Transverse colon (tissue), 3 donors: ENCODE measurements around the gene ARHGAP6.

Source experiments
- POLR2A ChIP-seq: fragments of 450-650 bp; IDR thresholded peaks from one replicate; pipeline ENCODE4 v1.6.1; 2016; ENCODE audit warnings: antibody characterized with exemption, mild to moderate bottlenecking, moderate library complexity
- TF ChIP-seq, protein P1 (sequence below), 5 experiments: fragments of 200-600 bp in 3 of 5; fragments of 450-650 bp in 2 of 5; sonication (generic) in 3 of 5; IDR thresholded peaks; 1 replicate in 2 of 5; 2 replicates in 3 of 5; pipeline ENCODE4 v1.5.1; 2016 to 2017; ENCODE audit warnings: antibody characterized with exemption in 5 of 5, inconsistent platforms in 3 of 5, mild to moderate bottlenecking in 2 of 5, moderate library complexity in 1 of 5

DNA sequence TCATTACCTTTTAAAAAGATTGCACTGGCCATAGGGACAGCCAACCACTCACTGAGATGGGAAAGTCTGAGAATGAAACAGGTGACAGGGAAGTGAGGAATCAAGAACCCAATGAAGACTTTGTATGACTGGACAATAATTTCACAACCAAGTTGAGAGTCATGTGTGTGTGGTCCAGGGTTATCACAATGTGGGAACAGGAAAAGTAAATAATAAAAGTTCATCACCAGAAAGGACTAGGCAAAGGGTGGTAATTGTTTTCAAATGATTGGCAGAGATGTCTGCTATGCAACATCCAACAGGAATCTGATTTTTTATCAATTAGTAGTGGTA, 243.2 kb downstream of the ARHGAP6 start:
- TF ChIP-seq, protein P1, sequence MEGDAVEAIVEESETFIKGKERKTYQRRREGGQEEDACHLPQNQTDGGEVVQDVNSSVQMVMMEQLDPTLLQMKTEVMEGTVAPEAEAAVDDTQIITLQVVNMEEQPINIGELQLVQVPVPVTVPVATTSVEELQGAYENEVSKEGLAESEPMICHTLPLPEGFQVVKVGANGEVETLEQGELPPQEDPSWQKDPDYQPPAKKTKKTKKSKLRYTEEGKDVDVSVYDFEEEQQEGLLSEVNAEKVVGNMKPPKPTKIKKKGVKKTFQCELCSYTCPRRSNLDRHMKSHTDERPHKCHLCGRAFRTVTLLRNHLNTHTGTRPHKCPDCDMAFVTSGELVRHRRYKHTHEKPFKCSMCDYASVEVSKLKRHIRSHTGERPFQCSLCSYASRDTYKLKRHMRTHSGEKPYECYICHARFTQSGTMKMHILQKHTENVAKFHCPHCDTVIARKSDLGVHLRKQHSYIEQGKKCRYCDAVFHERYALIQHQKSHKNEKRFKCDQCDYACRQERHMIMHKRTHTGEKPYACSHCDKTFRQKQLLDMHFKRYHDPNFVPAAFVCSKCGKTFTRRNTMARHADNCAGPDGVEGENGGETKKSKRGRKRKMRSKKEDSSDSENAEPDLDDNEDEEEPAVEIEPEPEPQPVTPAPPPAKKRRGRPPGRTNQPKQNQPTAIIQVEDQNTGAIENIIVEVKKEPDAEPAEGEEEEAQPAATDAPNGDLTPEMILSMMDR (IDR thresholded peaks at IDR 0.05), result no peak
- TF ChIP-seq POLR2A, result no peak
